NCI-H146 (cell line): ENCODE measurements around the gene MAPK1.
"Not testable (repeated sequence)": the region's sequence is repeated elsewhere in the genome, so short reads cannot be mapped to it uniquely, and the experiment has no call there.

Experiments
- DNase-seq: peaks from one replicate; lab custom pipeline; 2025; lab: John Stamatoyannopoulos, UW

Gene MAPK1

GRCh38 chr22:21725956-21726649 lies 141.3 kb downstream of the MAPK1 start:
- peak; percentile 74 for DNase-seq

GRCh38 chr22:21724496-21724895 lies 142.9 kb downstream of the MAPK1 start:
- not testable (repeated sequence) for DNase-seq

DNA sequence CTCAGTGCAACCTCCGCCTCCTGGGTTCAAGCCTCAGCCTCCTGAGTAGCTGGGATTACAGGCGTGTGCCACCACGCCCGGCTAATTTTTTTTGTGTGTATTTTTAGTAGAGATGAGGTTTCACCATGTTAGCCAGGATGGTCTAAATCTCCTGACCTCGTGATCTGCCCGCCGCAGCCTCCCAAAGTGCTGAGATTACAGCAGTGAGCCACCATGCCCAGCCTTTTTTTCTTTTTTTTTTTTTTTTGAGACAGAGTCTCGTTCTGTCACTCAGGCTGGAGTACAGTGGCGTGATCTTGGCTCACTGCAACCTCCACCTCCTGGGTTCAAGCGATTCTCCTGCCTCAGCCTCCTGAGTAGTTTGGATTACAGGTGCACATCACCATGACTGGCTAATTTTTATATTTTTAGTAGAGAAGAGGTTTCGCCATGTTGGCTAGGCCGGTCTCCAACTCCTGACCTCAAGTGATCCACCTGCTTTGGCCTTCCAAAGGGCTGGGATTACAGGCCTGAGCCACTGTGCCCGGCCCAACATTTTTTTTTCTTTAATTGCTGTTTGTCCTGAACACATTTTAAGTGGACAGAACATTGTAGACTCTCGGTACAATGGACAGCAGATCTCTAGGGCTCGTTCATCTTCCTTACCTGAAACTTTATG lies 146.1 kb downstream of the MAPK1 start:
- DNase-seq = not testable (repeated sequence)

- not testable (repeated sequence) for DNase-seq
Observed at GRCh38 chr22:21720191-21720859, 147.1 kb downstream of the MAPK1 start.

- DNase-seq = no peak
Observed at GRCh38 chr22:21719024-21719423, 148.4 kb downstream of the MAPK1 start.

DNA sequence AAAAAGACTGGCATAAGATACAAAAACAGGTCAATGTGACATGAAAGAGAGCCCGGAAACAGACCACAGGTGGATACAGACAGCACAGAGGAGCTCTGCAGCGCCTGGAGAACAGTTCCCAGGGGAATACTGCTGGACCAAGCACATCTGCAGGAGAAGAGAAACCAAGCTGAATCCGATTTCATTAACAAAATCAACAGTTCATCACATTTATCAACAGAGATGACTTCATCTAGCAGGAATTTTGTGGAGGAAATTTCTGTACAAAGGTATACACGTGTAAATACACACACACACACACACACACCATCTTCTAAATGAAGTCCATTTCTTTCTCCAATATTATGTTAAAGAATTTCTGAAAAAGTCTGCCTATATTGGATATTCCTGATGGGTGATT lies 148.9 kb downstream of the MAPK1 start:
- no peak for DNase-seq

DNA sequence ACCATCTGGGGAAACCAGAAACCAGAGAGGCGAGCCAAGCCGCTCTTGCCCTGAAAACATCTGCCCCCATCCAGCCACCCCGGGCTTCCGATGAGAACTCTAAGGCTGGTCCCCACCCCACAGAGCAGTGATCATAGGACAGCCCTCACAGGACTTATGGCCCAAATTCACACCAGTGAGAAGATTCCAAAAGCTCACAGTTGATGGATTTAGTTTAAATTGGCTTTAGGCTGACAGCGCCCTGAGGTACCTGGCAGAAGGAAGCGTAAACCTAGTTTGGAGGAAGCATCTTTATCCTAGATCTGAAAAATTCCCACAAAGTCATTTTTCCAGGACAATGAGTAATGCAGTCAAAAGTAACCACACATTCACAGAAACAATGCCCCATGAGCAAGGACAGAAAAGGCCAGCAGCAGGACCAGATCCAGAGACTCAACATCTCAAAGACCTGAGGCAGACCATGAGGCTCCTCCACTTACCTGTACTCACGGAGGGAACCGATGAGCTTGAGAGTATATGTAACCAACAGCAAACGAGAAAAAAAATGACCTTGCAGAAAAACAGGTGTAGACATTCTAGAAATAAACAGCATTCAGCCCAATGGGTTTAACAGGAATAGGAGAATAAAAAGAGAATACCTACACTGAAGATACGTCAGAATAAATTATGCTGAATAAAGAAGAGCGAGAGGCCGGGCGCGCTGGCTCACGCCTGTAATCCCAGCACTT lies 150.9 kb downstream of the MAPK1 start:
- not testable (repeated sequence) for DNase-seq

DNA sequence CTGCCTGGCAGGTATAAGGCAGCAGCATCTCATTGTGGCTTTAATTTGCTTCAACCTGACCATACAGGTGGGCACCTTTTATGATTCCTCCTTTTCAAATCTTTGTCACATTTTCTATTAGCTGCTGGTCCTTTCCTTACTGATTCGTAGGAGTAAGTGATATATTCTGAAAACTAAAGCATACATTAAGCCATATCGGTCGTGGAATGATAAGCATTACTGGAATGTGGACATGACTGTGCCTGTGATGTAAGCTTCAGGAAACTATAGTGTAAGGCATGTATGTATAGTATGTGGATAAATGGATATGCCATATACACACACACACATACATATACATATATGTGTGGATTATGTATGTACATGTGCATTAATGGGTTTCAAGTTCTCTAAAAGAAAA lies 152.7 kb downstream of the MAPK1 start:
- DNase-seq = no peak

GRCh38 chr22:21714059-21714770 lies 153.2 kb downstream of the MAPK1 start:
- no peak for DNase-seq

- DNase-seq = no peak
Observed at GRCh38 chr22:21713428-21714058, 153.9 kb downstream of the MAPK1 start.

DNA sequence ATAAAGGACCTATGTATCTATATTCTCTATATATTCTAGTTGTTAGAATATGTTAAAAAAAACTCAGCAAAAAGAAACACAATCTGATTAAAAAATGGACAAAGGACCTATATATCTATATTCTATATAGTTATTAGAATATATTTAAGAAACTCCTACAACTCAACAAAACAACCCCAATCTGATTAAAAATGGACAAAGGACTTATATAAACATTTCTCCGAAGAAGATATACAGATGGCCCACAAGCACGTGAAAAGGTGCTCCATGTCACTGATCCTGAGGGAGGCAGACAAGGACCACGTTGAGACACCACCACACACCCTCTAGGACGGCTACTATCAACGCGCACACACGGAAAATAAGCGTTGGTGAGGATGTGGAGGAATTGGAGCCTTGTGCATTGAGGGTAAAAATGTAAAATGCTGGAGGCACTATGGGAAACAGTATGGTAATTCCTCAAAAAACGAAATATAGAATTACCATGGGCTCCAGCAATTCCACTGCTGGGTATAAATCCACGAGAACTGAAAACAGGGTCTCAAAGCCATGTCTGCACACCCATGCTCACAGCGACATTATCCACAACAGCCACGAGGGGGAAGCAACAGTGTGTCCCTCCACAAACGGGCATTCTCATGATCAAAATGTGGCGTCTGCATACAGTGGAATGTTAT lies 154.6 kb downstream of the MAPK1 start:
- DNase-seq = peak; percentile 32

DNA sequence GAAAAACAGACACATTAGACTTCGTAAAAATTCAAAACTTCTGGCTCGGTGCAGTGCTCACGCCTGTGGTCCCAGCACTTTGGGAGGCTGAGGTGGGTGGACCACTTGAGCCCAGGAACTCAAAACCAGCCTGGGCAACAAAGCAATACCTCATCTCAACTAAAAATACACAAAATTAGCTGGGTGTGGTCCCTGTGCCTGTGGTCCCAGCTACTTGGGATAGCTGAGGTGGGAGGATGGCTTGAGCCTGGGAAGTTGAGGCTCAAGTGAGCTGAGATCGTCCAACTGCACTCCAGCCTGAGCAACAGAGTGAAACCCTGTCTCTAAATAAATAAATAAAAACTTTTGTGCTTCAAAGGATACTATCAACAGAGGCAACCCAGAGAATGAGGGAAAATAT lies 155.6 kb downstream of the MAPK1 start:
- no peak for DNase-seq

DNA sequence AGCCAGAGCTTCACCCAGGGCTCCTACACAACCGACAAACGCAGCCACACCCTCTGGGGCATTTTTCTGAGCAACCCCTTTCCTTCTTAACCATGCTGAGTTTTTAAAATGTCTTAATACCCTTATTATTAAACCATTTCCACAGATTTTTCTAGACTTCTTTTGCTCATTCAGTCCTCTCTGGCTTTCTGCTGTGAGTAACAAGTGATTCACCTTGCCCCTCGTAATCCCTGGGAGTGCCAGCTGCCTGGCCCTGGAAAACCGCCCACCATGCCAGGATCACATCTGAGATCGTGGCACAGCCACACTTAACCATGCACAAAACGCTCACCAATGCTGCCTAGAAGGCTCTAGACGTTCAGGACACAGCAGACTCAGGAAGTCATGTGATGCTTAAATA lies 157.3 kb downstream of the MAPK1 start:
- DNase-seq = no peak

GRCh38 chr22:21709688-21710087 lies 157.8 kb downstream of the MAPK1 start:
- no peak for DNase-seq

- DNase-seq = no peak
Observed at GRCh38 chr22:21708960-21709359, 158.5 kb downstream of the MAPK1 start.

DNA sequence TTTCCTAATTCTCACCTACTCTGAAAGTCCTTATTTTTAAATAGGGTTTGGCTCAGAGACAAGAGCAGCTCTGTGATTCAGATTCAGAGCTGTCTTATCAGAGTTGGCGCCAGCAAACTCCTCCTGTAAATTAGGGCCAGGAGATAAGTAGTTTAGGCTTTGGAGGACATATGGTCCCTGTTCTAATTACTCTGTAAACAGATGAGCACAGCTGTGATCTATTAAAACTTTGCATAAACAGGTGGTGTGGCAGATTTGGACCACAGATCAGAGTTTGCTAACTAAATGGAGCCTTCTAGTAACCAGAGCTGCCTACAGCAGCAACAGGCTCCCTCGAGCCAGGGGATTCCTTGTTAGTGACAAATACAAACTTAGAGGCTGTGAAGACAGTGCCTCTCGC lies 159.8 kb downstream of the MAPK1 start:
- DNase-seq = peak; percentile 66
